ENCODE measurements around the gene COL20A1.

COL20A1 gene

GRCh38 chr20:63370618-63371187, 77.7 kb downstream of the COL20A1 start:
- TF ChIP-seq CTCF (IDR thresholded peaks at IDR 0.05; ENCODE audit: control extremely low read depth, extremely low read depth, low read depth, missing control alignments) = no peak
- no peak for DNase-seq (ENCODE audit: extremely low spot score)
- ChIA-PET CTCF (interaction anchor here (1.1 kb wide), 1 partner anchor 11 kb away, joined by 4 read pairs; no protein-coding TSS in a partner anchor), POLR2A (no interaction called here)

GRCh38 chr20:63371291-63371865, 78.4 kb downstream of the COL20A1 start:
- ChIA-PET POLR2A (no interaction called here), CTCF (interaction anchor here (1.1 kb wide), 1 partner anchor 10 kb away, joined by 4 read pairs; no protein-coding TSS in a partner anchor)
- DNase-seq (ENCODE audit: extremely low spot score) = no peak
- no peak for TF ChIP-seq CTCF (IDR thresholded peaks at IDR 0.05; ENCODE audit: control extremely low read depth, extremely low read depth, low read depth, missing control alignments)

- no peak for DNase-seq (ENCODE audit: extremely low spot score)
- POLR2A ChIA-PET = no interaction called here
- CTCF ChIA-PET = no interaction called here
- no peak for TF ChIP-seq CTCF (IDR thresholded peaks at IDR 0.05; ENCODE audit: control extremely low read depth, extremely low read depth, low read depth, missing control alignments)
These were observed 80.2 kb downstream of the COL20A1 start for GRCh38 chr20:63372971-63373885.

- no peak for TF ChIP-seq CTCF (IDR thresholded peaks at IDR 0.05; ENCODE audit: control extremely low read depth, extremely low read depth, low read depth, missing control alignments)
- DNase-seq (ENCODE audit: extremely low spot score) = no peak
- ChIA-PET CTCF (no interaction called here), POLR2A (no interaction called here)
These were observed 81.0 kb downstream of the COL20A1 start for GRCh38 chr20:63373996-63374395.

GRCh38 chr20:63374504-63374903, 81.5 kb downstream of the COL20A1 start:
- no peak for DNase-seq (ENCODE audit: extremely low spot score)
- TF ChIP-seq CTCF (IDR thresholded peaks at IDR 0.05; ENCODE audit: control extremely low read depth, extremely low read depth, low read depth, missing control alignments) = no peak
- ChIA-PET CTCF (no interaction called here), POLR2A (no interaction called here)

GRCh38 chr20:63375438-63375837, 82.5 kb downstream of the COL20A1 start:
- TF ChIP-seq CTCF (IDR thresholded peaks at IDR 0.05; ENCODE audit: control extremely low read depth, extremely low read depth, low read depth, missing control alignments) = no peak
- POLR2A ChIA-PET = no interaction called here
- CTCF ChIA-PET = no interaction called here

More at GRCh38 chr20:63375438-63375837, 82.5 kb downstream of the COL20A1 start:
- DNase-seq (ENCODE audit: extremely low spot score) = no peak
